NCI-H82 treated with DMSO at 0.1 percent for 48 hours (cell line): Measurements from ENCODE around the gene HECTD4.
"Not testable (repeated sequence)": the region's sequence is repeated elsewhere in the genome, so short reads cannot be mapped to it uniquely, and the experiment has no call there.

Experiments used
- DNase-seq: peaks from one replicate; lab custom pipeline; 2025; ENCODE audit not compliant: unreplicated experiment; lab: John Stamatoyannopoulos, UW

Gene HECTD4, protein sequence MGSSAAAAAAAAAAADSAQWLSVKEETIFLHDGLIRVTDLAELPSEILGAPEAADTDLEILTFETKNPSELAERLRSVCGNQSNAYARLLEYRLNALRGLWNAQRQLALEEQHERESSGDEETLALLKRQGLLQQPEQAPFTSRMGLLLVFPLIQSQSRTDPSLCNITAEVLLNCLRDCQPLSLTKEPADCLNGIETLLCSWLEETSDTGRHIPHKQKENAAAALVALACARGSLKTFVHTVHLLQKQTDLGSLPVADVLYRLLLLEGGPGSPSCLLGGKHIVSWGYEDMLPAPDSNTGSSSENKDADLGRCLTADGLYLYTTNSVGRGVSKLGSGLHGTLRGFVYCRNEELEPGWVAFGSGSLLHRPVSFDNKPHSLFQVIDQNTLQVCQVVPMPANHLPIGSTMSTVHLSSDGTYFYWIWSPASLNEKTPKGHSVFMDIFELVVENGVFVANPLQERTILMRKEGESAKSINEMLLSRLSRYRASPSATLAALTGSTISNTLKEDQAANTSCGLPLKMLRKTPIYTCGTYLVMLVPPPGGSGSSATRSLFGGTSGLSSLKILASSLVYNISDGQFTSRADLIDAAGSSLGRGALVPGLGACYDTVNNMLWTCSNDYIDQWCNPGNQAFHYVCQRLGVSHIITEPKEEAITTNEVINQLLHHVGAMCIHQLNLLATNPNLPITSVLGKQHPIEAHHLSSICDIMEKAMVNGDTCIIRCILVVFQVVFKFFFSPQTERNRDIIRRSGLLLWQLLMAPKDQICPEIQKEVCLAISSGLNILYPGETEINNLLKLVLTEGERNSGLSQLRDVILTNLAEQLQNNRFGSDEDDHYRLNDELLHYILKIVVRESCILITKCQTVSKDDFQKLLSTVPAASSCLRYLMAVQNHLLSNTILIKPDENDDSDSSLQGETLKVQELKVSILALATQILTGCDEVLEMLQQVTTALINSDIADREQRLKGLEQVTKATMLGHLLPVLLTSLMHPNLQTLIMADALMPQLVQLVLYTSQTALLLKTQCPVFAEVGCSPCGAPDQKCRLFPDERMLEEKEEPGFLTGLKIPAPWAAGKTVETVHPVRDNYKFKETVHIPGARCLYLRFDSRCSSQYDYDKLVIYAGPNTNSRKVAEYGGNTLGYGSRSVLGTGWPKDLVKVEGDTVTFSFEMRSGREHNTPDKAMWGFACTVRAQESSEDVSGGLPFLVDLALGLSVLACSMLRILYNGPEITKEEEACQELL (N-terminal part only)

DNA sequence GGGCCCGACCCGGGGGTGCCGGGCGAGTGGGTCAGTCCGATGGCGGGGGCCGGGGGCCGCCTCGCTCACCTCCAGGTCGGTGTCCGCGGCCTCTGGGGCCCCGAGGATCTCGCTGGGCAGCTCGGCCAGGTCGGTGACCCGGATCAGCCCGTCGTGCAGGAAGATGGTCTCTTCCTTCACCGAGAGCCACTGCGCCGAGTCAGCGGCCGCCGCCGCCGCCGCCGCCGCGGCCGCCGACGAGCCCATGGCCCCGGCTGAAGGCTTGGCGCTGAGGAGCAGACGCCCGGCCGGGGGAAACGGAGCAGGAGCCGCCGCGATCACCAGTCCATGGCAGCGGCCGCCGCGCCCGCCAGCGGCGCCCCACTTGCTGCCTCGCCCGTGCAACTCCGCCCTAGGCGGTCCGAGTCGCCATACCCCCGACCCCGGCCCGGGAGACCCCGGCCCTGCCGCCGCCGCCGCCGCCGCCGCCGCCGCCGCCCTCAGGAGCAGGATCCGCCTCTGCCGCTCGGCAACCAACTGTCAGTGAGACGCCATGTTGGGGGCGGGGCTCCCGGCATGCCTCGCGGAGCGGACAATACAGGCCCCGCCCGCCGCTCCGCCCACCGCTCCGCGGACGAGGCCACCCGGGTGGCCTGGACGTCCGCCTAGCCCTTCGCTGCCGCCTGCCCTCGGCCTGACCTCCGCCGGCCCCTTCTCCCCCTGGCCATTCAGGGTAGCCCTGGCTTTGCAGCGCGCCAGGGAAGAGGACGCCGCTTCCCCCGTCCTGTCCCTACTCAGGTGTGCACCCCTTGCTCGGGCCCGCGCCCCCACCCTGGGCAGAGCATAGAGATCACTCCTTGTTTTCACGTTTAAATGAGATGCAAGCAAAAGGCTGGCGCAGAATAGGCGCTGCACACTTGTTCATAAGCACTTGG is at the start of gene HECTD4:
TSS of gene HECTD4 (minus strand) at position 549 of the 914 bp plus-strand sequence. CDS start at position 246, 303 bp downstream.
- DNase-seq = peak; percentile 56

DNA sequence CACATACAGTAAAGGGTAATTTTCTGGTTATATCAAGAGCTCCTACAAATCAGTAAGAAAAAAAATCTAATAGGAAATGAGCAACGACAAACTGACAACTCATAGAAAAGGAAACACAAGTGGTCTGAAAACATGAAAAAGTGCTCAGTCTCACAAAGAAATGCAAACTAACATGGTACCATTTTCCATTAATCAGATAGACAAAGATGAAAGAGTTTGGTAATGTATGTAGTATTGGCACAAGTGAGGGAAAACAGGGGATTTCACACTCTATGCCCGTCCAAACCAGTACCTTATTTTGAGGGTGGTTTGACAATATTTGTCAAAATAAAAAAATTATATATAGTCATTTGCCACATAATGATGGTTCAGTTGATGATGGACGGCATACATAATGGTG is 49.7 kb upstream of the HECTD4 start:
- DNase-seq = no peak

DNA sequence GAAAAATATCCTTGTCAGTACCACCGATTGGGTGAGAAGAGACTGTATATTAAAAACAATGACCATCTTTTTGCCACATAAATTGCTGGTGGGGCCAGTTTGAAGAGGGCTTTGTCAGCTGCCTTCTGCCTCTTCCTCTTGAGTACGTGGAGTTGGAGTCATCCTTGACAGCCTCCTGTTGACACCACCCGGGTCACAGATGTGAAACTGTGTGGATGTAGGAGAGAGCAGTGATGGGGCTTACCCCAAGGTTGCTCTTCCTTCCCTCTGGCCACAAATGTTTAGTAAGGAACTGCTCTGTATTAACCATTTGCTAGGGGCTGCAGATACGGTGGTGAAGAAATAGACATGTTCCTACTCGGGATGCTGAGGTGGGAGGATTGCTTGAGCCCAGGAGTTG is 48.7 kb upstream of the HECTD4 start:
- no peak for DNase-seq

DNA sequence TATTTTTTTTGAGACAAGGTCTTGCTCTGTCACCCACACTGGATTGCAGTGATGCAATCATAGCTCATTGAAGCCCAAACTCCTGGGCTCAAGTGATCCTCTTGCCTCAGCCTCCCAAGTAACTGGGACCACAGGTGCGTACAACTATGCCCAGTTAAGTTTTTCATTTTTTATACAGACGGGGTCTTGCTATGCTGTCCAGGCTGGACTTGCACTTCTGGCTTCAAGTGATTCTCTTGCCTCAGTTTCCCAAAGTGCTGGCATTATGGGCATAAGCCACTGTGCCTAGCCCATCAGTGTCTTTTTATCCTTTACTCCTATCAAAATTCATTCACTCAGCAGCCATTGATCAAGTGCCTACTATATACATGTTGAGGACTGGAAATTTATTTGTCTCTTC is 45.5 kb upstream of the HECTD4 start:
- no peak for DNase-seq

DNA sequence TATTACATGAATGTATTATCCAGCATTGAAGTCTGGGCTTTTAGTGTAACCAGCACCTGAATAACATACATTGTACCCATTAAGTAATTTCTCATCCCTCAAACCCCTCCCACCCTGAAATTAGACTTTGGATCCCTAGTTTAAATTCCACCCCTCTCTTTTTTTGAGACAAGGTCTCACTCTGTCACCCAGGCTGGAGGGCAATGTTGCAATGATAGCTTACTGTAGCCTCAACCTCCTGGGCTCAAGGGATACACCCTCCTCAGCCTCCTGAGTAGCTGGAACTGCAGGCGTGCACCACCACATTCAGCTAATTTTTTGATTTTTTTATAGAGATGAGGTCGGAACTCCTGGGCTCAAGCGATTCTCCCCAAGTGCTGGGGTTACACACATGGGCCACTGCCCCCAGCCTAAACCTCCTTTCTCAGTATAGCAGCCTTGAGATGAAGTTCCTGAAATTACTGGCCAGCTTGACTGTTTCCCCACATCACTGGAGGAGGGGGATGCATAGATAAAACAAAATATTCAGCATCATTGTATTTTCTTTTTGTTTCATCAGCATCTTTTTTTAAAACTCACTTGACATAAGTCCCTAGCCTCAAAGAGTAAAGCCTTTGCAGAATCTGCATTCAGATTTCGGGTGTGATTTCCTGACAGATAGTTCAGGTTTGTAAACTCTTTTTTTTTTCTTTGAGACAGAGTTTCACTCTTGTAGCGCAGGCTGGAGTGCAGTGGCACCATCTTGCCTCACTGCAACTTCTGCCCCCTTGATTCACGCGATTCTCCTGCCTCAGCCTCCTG is 43.6 kb upstream of the HECTD4 start:
- no peak for DNase-seq

DNA sequence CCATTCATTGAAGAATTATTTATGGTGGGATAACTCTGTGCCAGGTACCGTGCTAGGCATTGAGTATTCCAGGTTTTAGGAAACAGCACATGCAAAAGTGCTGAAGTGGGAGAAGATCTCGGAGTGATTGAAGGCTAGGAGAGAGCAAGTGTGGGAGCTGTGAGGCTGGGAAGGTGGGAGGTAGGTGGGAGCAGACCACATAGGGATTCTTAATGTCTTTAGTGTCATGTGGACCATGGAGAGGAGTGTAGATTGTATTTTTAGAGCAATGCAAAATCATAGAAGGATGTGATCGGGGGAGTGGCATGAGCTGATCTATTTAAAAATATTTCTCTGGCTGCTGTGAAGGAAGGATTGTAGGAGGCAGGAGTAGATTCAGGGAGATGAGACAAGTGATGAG is 41.9 kb upstream of the HECTD4 start:
- DNase-seq = no peak

DNA sequence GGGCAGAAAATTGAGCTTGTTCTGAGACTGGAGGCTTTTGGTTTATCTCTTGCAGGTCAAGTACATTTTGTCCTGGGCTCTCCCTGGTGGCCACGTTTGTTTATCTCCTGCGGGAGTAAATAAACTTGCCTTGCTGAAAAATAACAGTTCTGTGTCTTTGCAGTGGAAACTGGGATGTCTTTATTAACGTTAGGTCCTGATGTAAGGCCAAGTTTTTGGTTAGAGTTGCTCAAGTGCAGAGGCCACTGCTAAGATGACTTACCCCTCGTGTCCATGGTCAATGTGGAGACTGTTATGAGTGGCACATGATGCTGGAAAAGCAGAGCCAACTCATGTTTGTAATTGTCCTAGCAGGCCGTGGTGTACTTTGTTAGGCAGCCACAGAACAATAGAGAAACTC is 40.3 kb upstream of the HECTD4 start:
- DNase-seq = no peak

DNA sequence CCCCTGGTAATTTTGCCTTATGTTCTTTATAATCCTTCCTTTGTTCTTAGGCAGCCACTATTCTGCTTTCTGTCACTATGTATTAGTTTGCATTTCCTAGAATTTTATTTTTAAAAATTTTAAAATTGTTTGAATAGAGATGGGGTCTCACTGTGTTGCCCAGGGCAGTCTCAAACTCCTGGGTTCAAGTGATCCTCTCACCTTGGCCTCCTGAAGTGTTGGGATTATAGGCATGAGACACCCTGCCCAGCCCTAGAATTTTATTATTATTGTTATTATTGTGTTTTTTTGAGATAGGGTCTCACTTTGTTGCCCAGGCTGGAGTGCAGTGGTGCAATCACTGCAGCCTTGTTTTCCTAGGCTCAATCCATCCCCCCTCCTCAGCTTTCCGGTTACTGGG is 39.1 kb upstream of the HECTD4 start:
- no peak for DNase-seq

DNA sequence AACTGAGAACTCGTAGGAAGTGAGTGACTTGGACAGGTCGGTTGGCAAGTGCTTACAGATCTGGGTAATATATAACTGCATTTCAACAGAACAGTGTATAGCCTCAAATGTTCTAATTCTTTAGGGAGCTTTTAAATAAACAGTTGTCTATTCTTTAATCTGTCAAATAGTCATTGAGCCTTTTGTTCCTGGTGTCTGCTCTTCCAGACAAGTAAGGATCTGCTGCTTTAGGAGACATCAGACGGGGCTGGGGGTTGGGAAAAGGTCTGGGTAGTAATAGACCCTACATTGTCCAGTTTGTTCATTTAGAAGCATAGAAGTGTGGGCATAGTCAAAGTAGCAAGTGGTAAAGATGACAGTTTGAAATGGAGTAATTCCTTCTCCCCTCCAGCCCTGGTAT is 38.5 kb upstream of the HECTD4 start:
- no peak for DNase-seq

DNA sequence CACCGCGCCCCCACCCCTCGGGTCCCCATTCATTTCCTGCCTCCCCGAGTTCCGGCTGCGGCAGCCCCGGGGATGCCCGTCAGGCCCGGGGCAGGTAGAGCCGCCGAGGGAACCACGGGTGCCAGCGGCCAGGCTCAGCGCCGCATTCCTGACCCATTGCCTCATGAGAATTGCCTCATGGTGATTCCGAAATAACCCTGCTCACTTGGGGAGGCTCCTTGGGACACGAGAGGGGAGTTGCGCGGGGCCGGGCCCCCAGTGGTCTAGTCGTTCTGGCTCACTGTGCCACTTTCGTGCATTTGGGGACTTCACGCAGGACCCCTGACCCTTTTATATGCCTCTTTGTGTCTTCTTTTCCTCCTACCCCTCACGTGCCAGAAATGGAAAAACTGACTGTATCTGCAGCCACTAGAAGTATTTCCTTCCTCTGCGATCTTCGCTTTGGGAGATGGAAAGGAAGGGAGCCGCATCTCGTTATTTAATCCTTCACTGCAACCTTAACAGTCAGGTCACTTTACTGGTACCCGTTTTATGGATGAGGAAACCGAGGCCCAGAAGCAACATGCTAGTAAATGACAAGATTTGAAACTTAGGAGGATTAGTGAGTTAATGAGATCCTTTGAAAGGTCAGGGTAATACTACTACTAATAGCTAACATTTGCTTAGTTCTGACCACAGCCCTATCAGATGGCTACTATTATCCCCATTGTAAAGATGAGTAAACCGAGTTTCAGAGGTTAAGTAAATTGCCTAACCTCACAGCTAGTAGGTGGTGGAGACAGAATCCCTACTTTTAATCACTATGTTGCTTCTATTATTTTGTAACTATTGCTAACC is 37.3 kb upstream of the HECTD4 start:
- DNase-seq = no peak

DNA sequence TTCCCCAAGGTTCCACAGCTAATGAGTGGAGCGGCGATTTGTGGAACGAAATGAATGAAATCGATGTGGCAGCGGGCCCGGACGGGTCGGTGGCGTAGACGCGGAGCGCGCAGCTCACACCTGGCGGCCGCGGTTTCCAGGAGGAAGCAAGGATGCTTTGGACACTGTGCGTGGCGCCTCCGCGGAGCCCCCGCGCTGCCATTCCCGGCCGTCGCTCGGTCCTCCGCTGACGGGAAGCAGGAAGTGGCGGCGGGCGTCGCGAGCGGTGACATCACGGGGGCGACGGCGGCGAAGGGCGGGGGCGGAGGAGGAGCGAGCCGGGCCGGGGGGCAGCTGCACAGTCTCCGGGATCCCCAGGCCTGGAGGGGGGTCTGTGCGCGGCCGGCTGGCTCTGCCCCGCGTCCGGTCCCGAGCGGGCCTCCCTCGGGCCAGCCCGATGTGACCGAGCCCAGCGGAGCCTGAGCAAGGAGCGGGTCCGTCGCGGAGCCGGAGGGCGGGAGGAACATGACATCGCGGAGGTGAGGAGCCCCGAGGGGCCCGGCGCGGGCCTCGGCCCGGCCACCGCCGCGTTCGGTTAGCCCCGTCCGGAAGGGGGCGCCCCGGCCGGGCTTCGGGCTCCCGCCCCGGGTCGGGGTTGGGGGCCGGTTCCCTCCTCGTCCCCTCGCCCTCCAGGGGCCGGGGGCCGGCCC is 36.5 kb upstream of the HECTD4 start, which contains the start of gene PTPN11:
TSS of gene PTPN11 (plus strand) at position 340 of the 689 bp plus-strand sequence. CDS start at position 505, 165 bp downstream.
- peak; percentile 35 for DNase-seq

DNA sequence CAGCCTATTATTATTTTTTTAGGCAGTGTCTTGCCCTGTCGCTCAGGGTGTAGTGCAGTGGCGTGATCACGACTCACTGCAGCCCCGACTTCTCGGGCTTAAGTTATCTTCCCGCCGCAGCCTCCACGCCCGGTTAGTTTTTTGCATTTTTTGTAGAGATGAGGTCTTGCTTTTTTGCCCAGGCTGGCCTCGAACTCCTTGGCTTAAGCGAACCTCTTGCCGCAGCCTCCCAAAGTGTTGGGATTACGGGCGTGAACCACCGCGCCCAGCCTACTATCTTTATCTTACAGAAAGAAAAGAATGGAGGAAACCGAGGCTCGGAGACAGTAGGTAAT is 36.0 kb upstream of the HECTD4 start:
- no peak for DNase-seq

DNA sequence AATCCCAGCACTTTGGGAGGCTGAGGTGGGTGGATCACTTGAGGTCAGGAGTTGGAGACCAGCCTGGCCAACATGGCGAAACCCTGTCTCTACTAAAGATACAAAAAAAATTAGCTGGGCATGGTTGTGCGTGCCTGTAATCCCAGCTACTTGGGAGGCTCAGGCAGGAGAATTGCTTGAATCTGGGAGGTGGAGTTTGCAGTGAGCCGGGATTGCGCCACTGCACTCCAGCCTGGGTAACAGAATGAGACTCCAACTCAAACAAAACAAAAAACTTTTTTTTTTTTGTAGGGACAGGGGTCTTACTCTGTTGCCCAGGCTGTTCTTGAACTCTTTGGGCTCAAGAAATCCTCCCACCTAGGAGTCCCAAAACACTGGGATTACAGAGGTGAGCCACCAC is 33.2 kb upstream of the HECTD4 start:
- not testable (repeated sequence) for DNase-seq

DNA sequence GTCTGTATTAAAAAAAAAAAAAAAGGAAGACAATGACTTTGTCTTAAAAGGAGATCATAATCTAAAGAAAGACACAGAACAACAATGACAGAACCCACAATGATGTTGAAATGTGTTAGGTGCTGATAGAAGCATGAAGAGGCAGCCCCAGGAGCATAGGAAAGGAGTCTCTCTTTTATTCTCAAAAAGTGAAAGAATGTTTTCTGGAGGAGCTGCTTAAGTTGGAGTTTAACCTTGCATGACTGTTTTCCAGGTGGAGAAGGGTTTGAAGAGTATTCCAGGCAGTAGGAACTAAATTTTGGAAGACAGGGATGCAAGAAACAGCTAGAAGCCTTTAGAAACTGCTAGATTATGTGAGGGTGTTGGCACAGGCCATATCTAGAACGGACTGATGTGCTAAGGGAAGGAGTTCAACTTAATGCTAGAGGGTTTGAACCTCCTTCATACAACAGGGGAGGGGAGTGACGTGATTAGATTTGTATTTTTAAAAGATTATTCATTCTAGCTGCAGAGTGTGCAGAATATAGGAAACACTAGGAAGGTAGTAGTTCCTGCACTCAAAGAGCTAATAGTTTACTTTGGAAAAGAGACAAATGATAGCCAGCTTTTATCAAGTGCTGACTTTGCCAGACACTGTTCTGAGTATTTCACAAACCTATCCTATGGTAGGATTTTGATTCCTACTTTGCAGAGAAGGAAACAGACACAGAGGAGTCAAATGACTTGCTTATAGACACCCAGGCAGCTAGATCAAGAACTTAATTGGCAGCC is 31.8 kb upstream of the HECTD4 start:
- DNase-seq = no peak

DNA sequence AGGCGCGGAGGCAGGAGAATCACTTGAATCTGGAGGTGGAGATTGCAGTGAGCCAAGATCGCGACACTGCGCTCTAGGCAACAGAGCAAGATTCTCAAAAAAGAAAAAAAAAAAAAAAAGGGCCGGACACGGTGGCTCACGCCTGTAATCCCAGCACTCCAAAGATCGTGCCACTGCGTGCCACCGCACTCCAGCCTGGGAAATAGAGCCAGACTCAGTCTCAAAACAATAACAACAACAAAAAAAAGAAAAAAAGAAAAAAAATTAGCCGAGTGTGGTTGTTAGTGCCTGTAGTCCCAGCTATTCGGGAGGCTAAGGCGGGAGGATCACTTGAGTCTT is 27.6 kb upstream of the HECTD4 start:
- no peak for DNase-seq

DNA sequence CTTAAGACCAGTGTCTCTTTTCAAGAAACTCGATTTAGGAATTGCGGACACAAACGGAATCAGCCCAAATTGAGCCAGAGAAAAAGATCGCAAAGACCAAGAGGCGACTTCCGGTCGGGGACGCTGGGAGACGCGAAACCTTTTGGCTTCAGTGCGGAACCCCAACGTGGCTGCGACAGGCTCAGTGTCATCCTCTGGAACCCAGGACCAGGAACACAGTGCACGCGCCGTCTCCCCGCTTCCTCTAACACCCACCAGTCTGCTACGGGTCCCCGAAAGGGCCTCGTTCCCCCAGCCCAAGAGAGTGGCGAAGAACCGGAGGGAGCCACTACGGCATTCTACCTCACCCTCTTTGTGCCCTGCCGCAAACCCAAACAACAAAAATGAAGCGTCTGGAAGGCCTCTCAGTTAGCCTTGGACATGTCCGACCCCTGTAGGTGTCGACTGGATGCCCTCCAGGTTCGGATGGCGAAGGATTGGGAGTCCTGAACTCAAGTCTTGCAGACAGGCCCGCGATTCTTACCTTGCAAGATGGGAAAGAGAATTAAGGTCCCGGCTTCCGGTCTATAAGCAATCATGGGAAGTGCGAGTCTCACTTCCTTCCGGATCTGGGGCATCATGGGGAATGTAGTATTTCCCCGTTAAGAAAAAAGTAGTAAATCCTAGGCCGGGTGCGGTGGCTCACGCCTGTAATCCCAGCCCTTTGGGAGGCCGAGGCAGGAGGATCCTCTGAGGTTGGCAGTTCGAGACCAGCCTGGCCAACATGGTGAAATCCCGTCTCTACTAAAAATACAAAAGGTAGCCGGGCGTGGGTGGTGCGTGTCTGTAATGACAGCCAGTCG is 27.1 kb upstream of the HECTD4 start, which contains the start of gene RPL6:
TSS of gene RPL6 (minus strand) at position 542 of the 842 bp plus-strand sequence. CDS start 949 bp downstream, outside the sequence.
- DNase-seq = peak; percentile 91
